NCI-H1694 treated with DMSO at 0.1 percent for 48 hours (cell line): ENCODE data around the gene ALPG.

Source experiments
- DNase-seq: peaks from one replicate; lab custom pipeline; 2025; lab: John Stamatoyannopoulos, UW

The ALPG gene

GRCh38 chr2:232457121-232458011, 50.7 kb downstream of the ALPG start:
- no peak for DNase-seq

GRCh38 chr2:232458051-232458660, 51.5 kb downstream of the ALPG start:
- DNase-seq = no peak

GRCh38 chr2:232458661-232459418, 52.2 kb downstream of the ALPG start:
- no peak for DNase-seq

GRCh38 chr2:232459419-232460035, 52.9 kb downstream of the ALPG start:
- no peak for DNase-seq

GRCh38 chr2:232460171-232460570, 53.5 kb downstream of the ALPG start:
- DNase-seq = no peak
